Colon (tissue), 2 donors: ENCODE results near the gene CCDC71.

Experiments used
- FAIRE-seq: peaks from 2 replicates; lab custom pipeline; 2012; peaks lifted over from hg19 to GRCh38; lab: Jason Lieb, UNC
- donor health status: control.
- donor health status: control.

Gene CCDC71

GRCh38 chr3:49166752-49167556 lies 823 bp upstream of the CCDC71 start:
- FAIRE-seq, result no peak

GRCh38 chr3:49164983-49165720 lies 979 bp downstream of the CCDC71 start:
- FAIRE-seq, result no peak

- FAIRE-seq, result no peak
These were observed 2.5 kb downstream of the CCDC71 start for GRCh38 chr3:49163609-49164008.

- FAIRE-seq, result no peak
These were observed 3.2 kb downstream of the CCDC71 start for GRCh38 chr3:49162751-49163419.

GRCh38 chr3:49161808-49162530 lies 4.2 kb downstream of the CCDC71 start:
- FAIRE-seq, result no peak

- FAIRE-seq, result no peak
These were observed 4.9 kb downstream of the CCDC71 start for GRCh38 chr3:49161197-49161596.

- no peak for FAIRE-seq
These were observed 7.3 kb downstream of the CCDC71 start for GRCh38 chr3:49158792-49159191.

- FAIRE-seq, result no peak
These were observed 7.9 kb downstream of the CCDC71 start for GRCh38 chr3:49158103-49158709.

- FAIRE-seq, result no peak
These were observed 8.8 kb downstream of the CCDC71 start for GRCh38 chr3:49157289-49157688.

GRCh38 chr3:49153349-49153912 lies 12.7 kb downstream of the CCDC71 start:
- no peak for FAIRE-seq

GRCh38 chr3:49151610-49152009 lies 14.5 kb downstream of the CCDC71 start:
- no peak for FAIRE-seq

GRCh38 chr3:49148159-49148558 lies 18.0 kb downstream of the CCDC71 start:
- no peak for FAIRE-seq

GRCh38 chr3:49140080-49140479 lies 26.1 kb downstream of the CCDC71 start:
- FAIRE-seq, result no peak

GRCh38 chr3:49135499-49135898 lies 30.6 kb downstream of the CCDC71 start:
- no peak for FAIRE-seq

GRCh38 chr3:49134471-49135265 lies 31.5 kb downstream of the CCDC71 start:
- FAIRE-seq, result no peak

- FAIRE-seq, result no peak
These were observed 32.7 kb downstream of the CCDC71 start for GRCh38 chr3:49133226-49133951.

GRCh38 chr3:49132437-49133225 lies 33.5 kb downstream of the CCDC71 start, which contains the start of gene LAMB2:
TSS of gene LAMB2 (minus strand) at chr3:49133050. CDS start at chr3:49132867, 183 bp downstream.
- no peak for FAIRE-seq

- FAIRE-seq, result no peak
These were observed 34.1 kb downstream of the CCDC71 start for GRCh38 chr3:49132073-49132436.

GRCh38 chr3:49131576-49131975 lies 34.6 kb downstream of the CCDC71 start:
- FAIRE-seq, result no peak
